Mucosa of descending colon (tissue), 3 donors: ENCODE data around the gene EMC6. TPM values are rescaled to one million over a fixed set of nuclear protein-coding genes. Genes with fewer than 3 reads are reported as not detected.

ENCODE experiments used
- ATAC-seq: fragments of 200-7000 bp; cut with Tn5 transposase; one replicate; pipeline ENCODE4 v1.9.1; 2020; ENCODE audit warnings: mild to moderate bottlenecking, moderate library complexity
- DNase-seq, 3 donors: peaks; one replicate each; pipeline ENCODE4 v3.0.0-alpha.2; 2020
- H3K36me3 ChIP-seq: fragments of 200-600 bp; one replicate; pipeline ENCODE4 v1.8.0; 2021; ENCODE audit warnings: low read depth, mild to moderate bottlenecking
- H3K4me1 ChIP-seq: fragments of 200-600 bp; one replicate; pipeline ENCODE4 v1.8.0; 2021; ENCODE audit warnings: low read depth, mild to moderate bottlenecking
- H3K4me3 ChIP-seq: fragments of 200-600 bp; one replicate; pipeline ENCODE4 v1.8.0; 2021; ENCODE audit warnings: mild to moderate bottlenecking
- H3K9me3 ChIP-seq: fragments of 200-600 bp; one replicate; pipeline ENCODE4 v1.8.0; 2021; ENCODE audit warnings: mild to moderate bottlenecking
- intact Hi-C, 2 donors: fragments of 100-400 bp; cut with DNase I in 1 of 2; cut with micrococcal nuclease in 1 of 2; formaldehyde crosslinking; loops; one replicate each; pipeline versions ENCODE4 v1.11.0 to v1.11.1; 2022; cut with DNase I, micrococcal nuclease
- total RNA-seq, 3 donors: library from RNA; stranded (reverse); fragmentation: NEBNext Ultra II Directional in 2 of 3; extraction: Animal tissue kit (Norgen Biotek cat#: 25700) in 2 of 3; gene quantifications; one replicate each; pipeline versions ENCODE4 v1.2.1 to v1.2.4, GENCODE V29; 2021 to 2023
- TF ChIP-seq, protein P1 (sequence below): fragments of 200-600 bp; IDR thresholded peaks from one replicate; pipeline ENCODE4 v1.8.0; 2022; ENCODE audit warnings: antibody characterized with exemption, mild to moderate bottlenecking
- donor health status: DM: no; HTN: no; CAD: no; lungs with moderate emphysema.
- donor health status: DM: no; HTN: no; CAD: no.
- donor health status: DM: no; HTN: yes; CAD: no.

Gene EMC6
- total RNA-seq, 3 donors from 2014 or later, result 29.3 to 41.3 (median 32.8) TPM

GRCh38 chr17:3657588-3657869, 11.1 kb upstream of the EMC6 start:
- no peak overlapping the region for H3K4me3 ChIP-seq
- intact Hi-C loops, result no loop called here
- ATAC-seq, result no peak
- TF ChIP-seq, protein P1, sequence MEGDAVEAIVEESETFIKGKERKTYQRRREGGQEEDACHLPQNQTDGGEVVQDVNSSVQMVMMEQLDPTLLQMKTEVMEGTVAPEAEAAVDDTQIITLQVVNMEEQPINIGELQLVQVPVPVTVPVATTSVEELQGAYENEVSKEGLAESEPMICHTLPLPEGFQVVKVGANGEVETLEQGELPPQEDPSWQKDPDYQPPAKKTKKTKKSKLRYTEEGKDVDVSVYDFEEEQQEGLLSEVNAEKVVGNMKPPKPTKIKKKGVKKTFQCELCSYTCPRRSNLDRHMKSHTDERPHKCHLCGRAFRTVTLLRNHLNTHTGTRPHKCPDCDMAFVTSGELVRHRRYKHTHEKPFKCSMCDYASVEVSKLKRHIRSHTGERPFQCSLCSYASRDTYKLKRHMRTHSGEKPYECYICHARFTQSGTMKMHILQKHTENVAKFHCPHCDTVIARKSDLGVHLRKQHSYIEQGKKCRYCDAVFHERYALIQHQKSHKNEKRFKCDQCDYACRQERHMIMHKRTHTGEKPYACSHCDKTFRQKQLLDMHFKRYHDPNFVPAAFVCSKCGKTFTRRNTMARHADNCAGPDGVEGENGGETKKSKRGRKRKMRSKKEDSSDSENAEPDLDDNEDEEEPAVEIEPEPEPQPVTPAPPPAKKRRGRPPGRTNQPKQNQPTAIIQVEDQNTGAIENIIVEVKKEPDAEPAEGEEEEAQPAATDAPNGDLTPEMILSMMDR, result no peak
- DNase-seq, result no peak
- H3K36me3 ChIP-seq, result no peaks in the 10 kb centered on the region
- peaks cover 9% of the 10 kb centered on the region for H3K4me1 ChIP-seq
- no peaks in the 10 kb centered on the region for H3K9me3 ChIP-seq

DNA sequence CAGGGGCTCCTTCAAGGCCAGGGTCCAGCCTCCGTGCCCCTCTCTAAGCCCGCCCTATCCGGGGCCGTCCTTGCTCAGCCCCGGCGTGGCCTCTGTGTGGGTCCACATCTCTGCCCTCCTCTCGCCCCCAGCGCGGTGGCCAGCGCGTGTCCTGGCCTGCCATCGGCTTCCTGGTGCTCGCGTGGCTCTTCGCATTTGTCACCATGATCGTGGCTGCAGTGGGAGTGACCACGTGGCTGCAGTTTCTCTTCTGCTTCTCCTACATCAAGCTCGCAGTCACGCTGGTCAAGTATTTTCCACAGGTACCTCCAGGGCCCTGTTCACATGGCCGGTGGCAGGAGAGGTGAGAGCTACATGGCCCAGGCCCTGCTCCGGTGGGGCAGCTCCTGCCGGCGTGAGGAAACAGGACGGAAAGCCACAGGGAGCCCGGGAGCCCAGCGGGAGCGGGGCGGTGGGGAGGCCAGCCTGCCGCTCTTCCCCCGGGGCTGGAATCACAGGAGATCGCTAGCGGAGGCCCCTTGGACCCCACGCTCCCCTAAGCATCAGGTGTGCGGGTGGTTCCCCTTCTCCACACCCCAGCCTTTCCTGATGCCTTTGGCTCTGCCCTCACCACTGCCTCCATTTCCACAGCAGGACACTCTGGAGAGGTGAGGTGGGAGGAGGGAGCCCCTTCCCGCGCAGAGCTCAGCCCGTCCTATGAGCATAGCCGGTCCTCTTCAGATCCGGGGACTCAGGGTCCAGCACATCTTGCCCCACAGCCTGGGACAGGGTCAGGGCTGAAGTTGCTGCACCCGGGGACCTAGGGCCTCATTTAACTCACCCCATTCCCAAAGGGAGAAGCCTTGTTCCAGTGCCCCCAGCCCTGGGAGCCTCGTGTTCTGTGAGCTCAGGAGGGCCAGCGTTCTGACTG, 10.5 kb upstream of the EMC6 start:
- DNase-seq (peak in 1 of 3 donors; percentile 40), ATAC-seq (no peak)
- intact Hi-C loops, result no loop called here
- no peaks in the 10 kb centered on the region for H3K9me3 ChIP-seq
- TF ChIP-seq, protein P1, result no peak
- peaks cover 9% of the 10 kb centered on the region for H3K4me1 ChIP-seq
- H3K36me3 ChIP-seq, result peaks cover 2% of the 10 kb centered on the region
- H3K4me3 ChIP-seq, result no peak overlapping the region

- Histone ChIP-seq H3K9me3 (no peaks in the 10 kb centered on the region), H3K4me1 (peaks cover 9% of the 10 kb centered on the region), H3K36me3 (peaks cover 8% of the 10 kb centered on the region), H3K4me3 (no peak overlapping the region)
- TF ChIP-seq, protein P1, result no peak
- ATAC-seq, result no peak
- intact Hi-C loops, result no loop called here
- no peak for DNase-seq
These were observed 9.7 kb upstream of the EMC6 start for GRCh38 chr17:3658784-3659449.

- intact Hi-C loops, result no loop called here
- peak; percentile 78 for ATAC-seq
- H3K36me3 ChIP-seq, result peaks cover 9% of the 10 kb centered on the region
- H3K4me1 ChIP-seq, result peaks cover 9% of the 10 kb centered on the region
- TF ChIP-seq, protein P1, result no peak
- H3K9me3 ChIP-seq, result no peaks in the 10 kb centered on the region
- no peak overlapping the region for H3K4me3 ChIP-seq
- peak; percentile 62 to 82 (median 72) for DNase-seq
These were observed 9.0 kb upstream of the EMC6 start for GRCh38 chr17:3659541-3660111.

- TF ChIP-seq, protein P1, result no peak
- ATAC-seq (peak; percentile 33), DNase-seq (no peak)
- peaks cover 9% of the 10 kb centered on the region for H3K4me1 ChIP-seq
- H3K9me3 ChIP-seq, result no peaks in the 10 kb centered on the region
- intact Hi-C loops, result no loop called here
- peaks cover 9% of the 10 kb centered on the region for H3K36me3 ChIP-seq
- no peak overlapping the region for H3K4me3 ChIP-seq
These were observed 8.2 kb upstream of the EMC6 start for GRCh38 chr17:3660311-3660891.
